Kasumi-1 (cell line): ENCODE measurements around the gene HIVEP1.
A peak's percentile ranks its signal among the peaks of the same experiment; 100 is the strongest.
"Not testable (repeated sequence)": the region's sequence is repeated elsewhere in the genome, so short reads cannot be mapped to it uniquely, and the experiment has no call there.

ENCODE experiments used
- DNase-seq, 2 experiments: peaks; one replicate each; lab custom pipeline; 2025; lab: John Stamatoyannopoulos, UW

The HIVEP1 gene

DNA sequence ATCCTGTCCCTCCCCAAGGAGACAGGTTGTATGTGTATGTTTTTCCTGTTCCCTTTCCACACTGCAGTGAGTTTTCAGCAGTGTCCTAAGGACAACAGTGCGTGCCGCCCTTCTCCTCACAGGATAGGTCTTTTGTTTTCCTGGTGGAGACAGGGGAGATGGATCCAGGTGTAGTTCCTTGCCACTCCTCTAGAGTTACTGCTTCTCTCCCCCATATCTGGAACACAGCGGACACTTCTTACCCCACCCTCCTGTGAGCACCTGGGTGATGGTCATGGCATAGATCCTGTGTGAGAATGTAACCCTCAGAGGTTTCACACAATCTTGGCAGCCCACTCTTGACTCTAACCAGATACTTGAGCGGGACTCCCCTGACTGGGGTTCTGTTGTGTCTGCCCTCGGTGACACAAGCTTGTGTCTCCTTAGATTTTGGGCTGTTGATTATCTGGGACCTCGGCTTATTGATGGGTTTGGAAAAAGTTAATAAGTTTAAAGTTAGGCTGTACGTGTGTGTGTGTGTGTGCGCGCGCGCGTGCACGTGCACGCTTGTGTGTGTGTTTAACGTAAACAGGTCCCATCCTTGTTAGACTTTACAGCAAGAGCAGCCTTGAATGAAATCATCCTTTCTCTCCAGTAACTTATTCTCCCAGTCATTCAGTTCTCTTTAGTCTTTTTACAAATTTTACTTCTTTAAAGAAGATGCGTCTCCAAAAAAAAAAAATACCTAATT lies 146.7 kb downstream of the HIVEP1 start:
- no peak for DNase-seq

DNA sequence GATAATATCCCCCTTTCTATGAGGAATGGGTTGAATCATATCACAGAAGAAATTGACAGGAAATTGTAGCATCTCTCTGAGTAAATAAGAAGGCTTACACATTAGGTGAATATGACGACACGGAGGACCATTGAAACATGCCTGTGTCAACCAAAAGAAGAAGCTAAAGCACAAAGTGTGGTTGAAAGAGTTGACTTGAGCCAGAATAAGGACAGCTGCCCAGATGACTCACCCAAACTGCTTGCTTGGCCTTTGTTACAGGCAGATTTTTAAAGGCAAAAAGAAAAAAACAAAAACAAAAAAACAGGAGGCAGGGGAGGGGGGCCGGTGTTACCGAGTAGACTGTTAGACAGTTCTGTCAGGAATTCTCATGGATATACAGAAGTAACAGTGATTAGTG lies 148.2 kb downstream of the HIVEP1 start:
- DNase-seq, result no peak

DNA sequence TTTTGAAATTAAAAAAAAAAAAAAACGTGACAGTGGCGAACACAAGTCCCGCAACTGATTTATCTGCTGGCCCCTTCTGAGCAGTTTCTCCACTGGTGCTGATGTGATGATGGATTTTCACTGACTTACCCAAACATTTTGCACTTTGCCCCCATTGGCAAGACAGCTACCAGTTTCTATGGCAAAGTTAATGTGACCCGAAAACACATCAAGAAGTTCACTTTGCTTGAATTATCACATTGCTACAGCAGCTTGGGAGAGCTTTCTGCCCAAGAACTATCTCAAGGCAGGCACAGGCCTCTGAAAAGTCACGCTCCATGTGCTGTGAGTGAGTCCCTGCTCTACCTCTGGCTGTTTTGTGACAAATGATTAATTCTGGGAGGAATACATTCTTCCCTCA lies 150.1 kb downstream of the HIVEP1 start:
- DNase-seq, result no peak

DNA sequence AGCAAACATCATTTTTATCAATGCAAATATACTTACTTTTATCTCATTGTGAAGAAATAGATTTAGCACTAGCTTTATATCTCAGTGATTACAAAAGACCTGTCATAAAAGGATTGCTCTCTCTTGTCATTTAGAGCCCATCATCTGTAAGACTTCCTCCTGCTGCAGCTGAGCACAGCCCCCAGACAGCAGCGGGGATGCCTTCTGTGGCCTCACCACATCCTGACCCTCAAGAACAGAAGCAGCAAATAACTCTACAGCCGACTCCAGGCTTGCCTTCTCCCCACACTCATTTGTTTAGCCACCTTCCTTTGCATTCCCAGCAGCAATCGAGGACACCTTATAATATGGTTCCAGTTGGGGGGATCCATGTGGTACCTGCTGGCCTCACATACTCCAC lies 151.0 kb downstream of the HIVEP1 start:
- peak; percentile 89 to 93 for DNase-seq

DNA sequence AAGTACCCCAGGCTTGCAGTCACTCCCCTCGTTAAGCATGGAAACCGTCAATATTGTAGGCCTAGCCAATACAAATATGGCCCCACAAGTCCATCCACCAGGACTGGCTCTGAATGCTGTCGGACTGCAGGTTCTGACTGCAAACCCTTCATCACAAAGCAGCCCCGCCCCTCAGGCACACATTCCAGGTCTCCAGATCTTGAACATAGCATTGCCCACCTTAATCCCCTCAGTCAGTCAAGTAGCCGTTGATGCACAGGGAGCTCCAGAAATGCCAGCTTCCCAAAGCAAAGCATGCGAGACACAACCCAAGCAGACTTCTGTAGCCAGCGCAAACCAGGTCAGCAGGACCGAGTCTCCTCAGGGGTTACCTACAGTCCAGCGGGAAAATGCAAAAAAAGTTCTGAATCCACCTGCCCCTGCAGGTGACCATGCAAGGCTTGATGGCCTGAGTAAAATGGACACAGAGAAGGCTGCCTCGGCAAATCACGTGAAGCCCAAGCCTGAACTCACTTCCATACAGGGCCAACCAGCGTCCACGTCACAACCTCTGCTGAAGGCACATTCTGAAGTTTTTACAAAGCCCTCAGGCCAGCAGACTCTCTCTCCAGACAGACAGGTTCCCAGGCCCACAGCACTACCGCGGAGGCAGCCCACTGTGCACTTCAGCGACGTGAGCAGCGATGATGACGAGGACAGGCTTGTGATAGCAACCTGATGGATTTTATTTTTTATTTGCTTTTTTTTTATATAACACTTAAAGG lies 151.8 kb downstream of the HIVEP1 start:
- no peak for DNase-seq

DNA sequence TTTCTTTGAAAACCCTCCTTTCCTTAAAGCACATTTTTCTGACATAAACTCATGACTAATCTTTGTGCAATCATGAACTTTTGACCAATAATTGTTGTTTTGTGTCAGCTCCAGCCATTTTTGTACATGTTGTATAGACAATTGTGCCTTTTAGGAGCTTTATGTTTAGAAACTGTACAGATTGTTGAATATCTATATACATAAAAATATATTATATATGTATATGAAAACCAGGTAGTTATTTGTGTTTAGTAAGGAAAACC lies 152.3 kb downstream of the HIVEP1 start:
- no peak for DNase-seq

DNA sequence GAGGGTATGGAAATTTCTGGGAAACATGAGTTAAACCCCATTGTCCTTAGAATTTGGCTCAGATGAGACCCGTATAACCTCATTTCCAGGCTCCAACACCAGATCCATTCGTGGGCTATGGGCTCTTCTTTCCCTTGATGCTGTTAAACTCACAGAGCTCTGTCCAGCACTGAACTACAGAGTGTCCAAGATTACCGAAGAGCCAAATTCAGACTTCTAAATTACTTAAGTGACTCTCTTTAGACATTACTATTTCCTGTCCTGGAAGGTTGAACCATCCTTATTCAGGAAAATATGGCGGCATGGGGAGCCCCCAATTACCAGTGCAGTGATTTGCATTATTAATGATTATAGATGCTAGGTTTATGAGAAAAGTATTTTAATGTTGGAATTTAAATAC lies 153.2 kb downstream of the HIVEP1 start:
- no peak for DNase-seq

DNA sequence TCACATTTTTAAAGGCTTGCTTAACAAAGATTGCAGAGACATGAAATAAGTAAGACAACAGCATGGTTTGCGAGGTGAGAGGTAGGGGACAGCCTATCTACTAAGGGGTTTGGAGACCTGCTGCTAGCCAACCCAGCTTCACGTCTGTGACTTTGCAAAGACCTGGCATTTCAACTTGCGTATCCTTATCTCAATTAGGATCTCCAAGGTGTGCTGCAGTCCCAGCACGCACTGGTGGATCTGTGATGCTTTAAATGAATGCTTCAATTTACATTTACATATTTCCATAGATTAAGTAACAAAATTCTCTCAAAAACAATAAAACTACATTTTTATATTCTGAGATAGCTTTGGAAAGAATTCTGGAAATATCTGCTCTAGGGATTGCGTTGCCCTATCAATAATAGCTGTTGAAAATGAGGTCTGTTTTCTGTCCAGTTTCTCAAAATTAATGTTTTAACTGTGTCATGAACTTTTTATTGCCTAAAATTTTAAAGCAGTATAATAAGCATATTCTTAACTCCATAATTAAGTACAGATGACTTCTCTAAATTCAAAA lies 153.7 kb downstream of the HIVEP1 start:
- DNase-seq, result no peak

DNA sequence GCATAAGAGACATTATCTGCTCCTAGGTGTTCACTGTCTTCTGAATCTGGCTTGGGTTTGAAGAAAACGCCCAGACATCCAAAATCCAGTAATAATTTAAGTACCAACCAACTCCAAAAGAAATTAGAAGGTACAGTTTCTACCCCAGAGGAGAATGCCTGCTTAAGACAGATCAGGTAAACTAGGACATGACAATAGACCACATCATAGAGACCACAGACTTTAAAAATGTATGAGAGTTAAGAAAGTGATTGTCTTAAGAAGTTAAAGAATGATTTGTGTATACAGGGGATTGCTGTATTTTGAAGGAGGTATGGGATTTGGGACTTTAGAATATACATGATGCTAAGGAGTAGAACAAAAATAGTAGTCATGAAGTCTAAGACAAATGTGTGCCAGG lies 157.3 kb downstream of the HIVEP1 start:
- DNase-seq, result no peak

DNA sequence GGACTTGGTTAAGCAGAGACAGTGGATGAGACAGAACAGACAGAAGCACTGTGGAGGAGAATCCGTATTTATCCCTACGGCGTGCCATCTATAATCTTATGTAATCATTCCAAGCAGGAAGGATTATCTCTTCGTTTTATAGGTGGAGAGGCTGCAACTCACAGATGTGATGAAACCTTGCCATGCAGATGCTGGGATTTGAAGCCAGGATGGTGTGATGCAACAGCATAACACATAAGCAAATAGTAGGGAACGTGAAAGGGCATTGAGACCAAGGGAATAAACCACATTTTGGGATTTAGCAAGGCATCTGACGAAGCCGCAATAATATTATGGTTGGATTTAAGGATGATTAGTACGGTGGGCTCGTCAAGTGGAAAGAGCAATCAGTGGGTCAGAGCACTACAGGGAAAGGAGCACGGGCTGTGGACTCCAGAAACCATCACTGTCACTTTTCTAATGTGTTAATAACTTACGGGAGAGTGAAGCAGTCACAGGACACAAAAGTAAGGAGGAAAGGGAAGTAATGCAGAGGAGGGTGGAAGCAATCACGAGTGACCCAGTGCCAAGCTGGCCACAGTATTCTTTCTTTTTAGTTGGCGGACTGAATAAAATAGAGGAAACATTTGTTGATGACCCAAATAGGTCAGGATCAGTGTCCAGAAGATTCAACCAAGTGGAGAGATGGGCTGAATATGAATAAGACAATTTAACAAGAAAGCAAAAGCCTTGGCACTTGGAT lies 158.4 kb downstream of the HIVEP1 start:
- DNase-seq, result no peak

DNA sequence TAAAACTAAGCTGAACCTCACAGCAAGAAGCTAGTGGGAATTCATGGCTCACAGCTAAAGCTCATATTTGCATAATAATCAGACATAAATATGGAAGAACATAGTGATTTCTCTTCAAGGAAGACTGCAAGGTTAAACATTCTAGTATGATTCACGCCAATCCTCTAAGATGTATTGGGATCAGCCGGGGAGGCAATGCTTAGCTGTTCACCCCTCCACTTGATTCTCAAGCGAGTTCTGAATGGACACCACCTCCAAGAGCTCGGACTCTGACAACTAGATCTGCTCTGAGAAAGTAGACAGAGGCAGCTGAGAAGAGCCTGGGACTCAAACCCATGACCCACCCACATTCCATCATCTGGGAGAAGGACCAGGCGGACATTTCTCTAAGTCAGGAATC lies 159.6 kb downstream of the HIVEP1 start:
- DNase-seq, result no peak

DNA sequence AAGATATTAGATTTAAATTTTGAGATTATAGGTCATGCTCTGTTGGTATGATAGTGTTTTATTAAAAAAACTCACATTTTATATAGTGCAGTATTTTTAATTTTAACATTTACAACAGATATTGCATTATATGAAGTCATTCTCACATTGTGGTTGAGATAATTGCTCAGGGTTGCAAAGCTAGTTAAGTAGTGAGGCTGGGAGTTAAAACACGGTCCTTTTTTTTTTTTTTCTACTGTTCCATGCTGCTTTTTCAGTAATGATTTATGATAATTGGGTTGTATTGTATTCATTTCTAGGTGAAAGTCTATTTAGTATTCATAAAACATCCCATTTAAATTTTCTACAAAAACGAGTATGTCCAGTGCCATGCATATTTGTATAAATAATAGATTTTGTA lies 160.5 kb downstream of the HIVEP1 start:
- DNase-seq, result no peak

DNA sequence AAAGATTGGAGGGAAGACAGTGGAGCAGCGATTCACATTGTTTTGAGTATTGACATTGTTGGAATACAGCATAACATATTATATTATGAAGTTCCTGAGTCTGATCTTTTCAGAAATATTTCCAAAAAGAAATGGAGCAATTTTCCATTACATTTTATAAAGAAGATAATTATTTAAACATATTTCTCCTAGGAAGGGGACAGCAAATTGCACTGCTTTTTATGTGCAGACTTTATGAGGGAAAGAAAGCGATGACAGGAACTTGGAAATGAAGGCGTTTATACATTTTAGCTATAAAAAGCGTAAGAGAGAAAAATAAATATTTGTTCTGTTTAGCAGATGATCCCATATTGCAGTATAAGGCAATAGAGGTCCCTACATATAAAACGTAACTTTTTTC lies 161.1 kb downstream of the HIVEP1 start:
- DNase-seq, result no peak

DNA sequence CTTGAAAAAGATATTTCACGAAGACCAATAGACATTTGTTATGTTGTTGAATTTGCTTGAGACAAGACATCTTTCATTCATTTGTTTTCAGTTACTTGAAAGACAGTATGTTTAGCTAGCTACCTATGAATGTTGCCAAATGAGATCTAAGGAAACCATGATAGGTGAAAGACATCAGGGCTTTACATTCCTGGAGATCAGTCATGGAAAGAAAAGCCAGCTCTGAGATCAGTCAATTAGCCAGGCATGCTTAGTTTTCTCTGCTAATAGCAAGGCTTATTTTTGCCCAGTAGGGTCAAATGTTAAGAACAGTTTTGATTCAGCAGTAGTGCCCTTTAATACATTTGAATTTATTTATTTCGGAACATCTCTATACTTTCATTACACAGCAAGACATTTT lies 161.5 kb downstream of the HIVEP1 start:
- DNase-seq, result no peak

DNA sequence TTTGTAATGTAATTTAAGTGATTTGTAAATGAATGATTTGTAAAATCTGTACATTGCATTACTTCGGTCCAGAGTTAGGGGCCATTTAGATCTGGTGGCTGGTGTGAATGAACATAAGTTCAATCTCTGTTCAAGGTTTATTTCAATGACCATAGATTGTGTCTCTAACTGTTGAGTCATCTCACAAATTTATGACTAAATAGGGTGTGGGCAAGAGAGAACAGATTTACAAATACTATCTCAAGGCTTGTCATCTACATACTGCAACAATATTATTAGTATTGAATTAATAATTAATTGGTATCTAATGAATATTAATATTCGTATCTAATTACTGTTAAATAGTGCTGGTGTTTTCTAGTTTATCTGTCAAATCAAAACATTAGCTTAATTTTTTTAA lies 162.8 kb downstream of the HIVEP1 start:
- DNase-seq, result no peak

DNA sequence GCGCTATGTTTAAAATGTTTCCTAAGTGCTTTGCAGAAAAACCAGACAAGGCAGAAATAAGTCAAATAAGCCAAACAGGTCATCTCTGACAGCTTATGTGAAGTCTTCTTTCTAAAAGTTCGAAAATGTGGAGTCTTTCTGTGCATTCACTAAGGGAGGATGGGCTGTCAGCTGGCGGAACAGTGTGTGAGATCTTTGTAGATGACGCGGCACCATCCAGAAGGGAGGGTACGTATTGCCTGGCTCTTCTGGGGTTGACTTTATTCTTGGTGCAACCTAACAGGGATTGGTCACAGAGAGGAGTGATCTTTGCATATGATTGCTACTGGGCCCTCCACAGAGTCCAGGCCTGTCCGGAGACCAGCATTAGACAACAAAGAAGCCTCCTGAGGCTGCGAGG lies 163.5 kb downstream of the HIVEP1 start:
- no peak for DNase-seq

DNA sequence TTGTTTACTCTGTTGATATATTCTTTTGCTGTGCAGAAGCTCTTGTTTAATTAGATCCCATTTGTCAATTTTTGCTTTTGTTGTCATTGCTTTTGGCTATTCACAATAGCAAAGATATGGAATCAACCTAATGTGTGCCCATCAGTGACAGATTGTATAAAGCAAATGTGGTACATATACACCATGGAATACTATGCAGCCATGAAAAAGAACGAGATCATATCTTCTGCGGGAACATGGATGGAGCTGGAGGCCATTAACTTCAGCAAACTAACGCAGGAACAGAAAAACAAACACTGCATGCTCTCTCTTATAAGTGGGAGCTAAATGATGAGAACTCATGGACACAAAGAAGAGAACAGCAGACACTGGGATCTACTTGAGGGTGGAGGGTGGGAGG lies 164.7 kb downstream of the HIVEP1 start:
- DNase-seq, result not testable (repeated sequence)

DNA sequence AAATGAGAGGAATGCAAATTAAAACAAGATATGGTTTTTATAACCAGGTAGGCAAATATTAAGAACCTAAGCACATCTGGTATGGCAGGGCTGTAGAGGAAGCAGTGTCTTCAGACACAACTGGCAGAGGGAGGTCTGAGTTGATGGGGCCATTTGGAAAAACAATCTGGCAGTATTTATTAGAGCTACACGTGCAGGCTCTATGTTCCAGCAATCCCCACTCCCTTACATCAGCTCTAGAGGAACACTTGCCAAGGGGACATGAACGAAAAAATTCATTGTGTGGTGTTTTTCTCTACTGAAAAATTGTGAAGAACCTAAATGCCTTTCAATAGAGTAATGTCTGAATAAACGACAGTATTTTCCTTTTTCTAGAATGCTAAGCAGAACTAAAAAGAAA lies 166.4 kb downstream of the HIVEP1 start:
- DNase-seq, result no peak

DNA sequence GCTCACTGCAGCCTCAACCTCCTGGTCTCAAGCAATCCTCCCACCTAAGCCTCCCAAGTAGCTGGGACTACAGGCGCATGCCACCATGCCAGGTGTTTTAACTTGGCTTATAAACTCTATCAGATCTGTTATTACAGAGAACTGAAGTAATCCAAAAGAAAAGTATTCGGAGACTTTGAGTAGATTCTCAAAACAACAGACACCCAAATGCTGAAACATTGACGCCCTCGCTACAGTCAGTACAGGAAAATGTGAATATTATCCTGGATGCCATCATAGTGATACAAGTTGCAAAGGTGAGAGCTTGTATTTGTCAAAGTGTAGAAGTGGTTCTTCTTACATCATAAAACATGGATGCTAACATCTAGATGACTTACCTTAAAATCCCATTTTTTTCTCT lies 169.4 kb downstream of the HIVEP1 start:
- no peak for DNase-seq

DNA sequence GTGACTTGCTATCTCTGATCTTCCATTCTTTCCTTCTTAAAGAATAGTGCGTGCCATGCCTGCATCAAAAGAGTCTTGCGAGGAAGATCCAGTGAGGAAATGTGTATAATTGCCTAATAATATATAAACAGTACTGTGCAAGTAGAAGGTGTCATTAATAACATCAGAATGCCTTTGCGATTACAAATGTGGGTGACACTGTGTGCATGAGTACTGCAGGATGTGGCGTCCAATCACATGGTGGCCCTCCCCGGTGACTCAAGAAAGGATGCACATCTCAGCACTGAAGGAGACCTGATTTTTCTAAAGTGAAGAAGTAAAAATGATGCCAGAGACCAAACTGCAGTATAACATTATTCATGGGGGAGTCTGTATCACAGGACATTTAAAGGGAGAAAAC lies 170.6 kb downstream of the HIVEP1 start:
- no peak for DNase-seq

DNA sequence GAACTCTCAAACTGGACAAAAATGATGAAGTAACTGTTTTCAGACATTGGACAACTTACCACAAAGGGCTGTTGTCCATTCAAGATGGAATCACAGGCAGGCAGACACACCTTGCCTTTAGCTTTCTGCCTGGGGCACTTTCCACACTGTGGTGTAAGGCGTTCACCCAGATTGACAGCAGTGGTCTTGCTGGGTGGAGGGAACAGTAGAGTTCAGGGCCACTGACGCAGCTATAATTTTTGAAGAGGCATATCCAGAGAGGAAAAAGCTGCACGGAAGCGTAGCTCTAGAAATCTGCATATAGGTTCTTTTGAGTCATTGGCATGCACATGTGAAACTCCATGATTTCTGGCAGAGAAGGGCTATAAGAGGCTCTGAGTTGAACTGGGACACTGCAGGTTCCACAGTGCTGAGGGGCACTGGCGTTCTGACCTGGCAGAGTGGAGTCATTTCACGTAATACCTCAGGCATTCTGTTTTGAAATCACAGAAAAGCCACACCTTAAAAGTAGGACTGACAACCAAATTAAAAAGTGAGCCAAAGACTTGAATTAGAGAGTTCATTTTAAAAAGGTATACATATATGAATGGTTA lies 173.1 kb downstream of the HIVEP1 start:
- DNase-seq, result no peak

DNA sequence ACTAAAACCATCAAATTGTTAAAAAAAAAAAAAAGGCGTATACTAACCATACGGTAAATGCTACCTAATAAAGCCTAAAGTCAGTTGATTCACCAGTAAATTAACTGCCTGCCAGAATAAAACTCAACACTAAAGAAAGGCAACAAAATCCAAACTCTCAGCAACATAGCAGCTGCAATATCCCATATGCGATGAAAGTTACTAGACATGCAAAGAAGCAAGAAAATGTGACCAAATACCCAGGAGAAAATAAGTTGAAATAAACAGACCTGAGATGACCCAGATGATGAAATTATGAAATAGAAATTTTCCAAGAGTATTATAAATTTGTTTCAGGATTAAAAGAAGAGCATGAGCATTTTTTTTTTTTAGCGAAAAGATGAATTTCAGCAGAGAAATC lies 174.4 kb downstream of the HIVEP1 start:
- DNase-seq, result no peak

DNA sequence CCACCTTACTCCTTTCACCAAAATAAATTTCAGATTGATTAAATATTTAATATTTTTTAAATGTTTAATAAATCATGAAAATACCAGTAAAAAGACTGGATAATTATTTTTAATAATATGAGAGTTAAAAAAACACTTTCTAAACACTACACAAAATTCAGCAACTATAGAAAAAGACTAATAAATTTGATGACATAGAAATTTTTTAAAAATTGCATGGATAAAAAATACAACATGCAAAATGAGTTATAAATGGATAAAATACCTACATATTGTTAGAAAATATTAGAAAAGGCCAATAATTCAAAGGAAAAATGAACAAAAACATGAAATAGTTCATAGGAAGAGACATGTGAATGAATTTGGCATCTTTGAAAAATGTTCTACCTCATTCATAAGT lies 177.0 kb downstream of the HIVEP1 start:
- DNase-seq, result no peak
